T-helper 22 cell (primary cell): ENCODE measurements around the gene PRUNE2.
"Not testable (repeated sequence)": the region's sequence is repeated elsewhere in the genome, so short reads cannot be mapped to it uniquely, and the experiment has no call there.

ENCODE experiments used
- DNase-seq: peaks from one replicate; pipeline ENCODE4 v3.0.0-alpha.2; 2020; ENCODE audit warnings: low read depth

PRUNE2 gene, protein sequence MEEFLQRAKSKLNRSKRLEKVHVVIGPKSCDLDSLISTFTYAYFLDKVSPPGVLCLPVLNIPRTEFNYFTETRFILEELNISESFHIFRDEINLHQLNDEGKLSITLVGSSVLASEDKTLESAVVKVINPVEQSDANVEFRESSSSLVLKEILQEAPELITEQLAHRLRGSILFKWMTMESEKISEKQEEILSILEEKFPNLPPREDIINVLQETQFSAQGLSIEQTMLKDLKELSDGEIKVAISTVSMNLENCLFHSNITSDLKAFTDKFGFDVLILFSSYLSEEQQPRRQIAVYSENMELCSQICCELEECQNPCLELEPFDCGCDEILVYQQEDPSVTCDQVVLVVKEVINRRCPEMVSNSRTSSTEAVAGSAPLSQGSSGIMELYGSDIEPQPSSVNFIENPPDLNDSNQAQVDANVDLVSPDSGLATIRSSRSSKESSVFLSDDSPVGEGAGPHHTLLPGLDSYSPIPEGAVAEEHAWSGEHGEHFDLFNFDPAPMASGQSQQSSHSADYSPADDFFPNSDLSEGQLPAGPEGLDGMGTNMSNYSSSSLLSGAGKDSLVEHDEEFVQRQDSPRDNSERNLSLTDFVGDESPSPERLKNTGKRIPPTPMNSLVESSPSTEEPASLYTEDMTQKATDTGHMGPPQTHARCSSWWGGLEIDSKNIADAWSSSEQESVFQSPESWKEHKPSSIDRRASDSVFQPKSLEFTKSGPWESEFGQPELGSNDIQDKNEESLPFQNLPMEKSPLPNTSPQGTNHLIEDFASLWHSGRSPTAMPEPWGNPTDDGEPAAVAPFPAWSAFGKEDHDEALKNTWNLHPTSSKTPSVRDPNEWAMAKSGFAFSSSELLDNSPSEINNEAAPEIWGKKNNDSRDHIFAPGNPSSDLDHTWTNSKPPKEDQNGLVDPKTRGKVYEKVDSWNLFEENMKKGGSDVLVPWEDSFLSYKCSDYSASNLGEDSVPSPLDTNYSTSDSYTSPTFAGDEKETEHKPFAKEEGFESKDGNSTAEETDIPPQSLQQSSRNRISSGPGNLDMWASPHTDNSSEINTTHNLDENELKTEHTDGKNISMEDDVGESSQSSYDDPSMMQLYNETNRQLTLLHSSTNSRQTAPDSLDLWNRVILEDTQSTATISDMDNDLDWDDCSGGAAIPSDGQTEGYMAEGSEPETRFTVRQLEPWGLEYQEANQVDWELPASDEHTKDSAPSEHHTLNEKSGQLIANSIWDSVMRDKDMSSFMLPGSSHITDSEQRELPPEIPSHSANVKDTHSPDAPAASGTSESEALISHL (N-terminal part only)

DNA sequence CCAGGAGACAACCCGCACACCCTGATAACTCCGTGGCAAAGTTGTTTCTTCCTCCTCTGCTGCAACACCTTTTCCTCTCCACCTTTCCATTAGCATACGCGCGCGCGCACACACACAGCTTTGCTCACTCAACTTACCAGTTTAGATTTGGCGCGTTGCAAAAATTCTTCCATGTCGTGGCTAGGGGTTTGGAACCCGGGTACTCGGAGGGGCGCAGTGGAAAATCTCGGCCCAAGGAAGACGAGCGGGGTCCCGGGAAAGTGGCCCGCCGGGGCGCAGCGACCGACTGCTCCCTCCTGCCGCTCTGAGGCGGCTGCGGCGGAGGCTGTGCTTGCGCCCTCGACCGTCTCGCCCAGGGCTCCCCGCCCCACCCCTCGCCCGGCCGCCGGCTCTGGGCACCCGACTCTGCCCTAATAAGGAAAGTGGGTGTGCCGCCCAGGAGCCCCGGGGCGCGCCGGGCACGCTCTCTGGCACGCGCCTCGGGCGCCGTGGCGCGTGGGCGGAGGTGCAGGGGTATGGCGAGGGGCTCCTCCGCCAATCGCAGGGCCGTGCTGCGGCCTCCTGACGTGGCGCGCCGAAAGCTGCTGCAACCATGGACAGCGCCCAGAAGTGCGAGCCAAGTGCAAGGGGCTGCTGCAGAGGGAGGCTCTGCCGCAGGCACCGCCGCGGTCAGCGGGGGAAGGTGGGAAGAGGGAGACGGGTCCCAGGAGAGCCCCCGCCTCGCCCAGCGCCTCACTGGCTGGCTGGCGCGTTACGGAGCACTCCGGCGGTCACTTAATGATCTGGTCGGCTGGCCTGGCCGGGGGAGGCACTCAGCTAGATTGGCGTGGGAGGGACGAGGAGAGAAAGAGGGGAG lies at the start of gene PRUNE2:
Gene PRUNE2 (minus strand): TSS at position 324 of the 856 bp plus-strand sequence. CDS start 151 bp downstream, at position 173.
- DNase-seq: no peak

DNA sequence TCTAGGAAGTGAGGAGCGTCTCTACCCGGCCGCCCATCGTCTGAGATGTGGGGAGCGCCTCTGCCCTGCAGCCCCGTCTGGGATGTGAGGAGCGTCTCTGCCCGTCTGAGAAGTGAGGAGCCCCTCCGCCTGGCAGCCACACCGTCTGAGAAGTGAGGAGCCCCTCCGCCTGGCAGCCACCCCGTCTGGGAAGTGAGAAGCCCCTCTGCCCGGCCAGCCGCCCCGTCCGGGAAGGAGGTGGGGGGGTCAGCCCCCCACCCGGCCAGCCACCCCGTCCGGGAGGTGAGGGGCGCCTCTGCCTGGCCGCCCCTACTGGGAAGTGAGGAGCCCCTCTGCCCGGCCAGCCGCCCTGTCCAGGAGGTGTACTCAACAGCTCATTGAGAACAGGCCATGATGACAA lies 49.5 kb upstream of the PRUNE2 start:
- not testable (repeated sequence) for DNase-seq

- DNase-seq: no peak
Observed at GRCh38 chr9:76949865-76950264, 44.0 kb upstream of the PRUNE2 start.

DNA sequence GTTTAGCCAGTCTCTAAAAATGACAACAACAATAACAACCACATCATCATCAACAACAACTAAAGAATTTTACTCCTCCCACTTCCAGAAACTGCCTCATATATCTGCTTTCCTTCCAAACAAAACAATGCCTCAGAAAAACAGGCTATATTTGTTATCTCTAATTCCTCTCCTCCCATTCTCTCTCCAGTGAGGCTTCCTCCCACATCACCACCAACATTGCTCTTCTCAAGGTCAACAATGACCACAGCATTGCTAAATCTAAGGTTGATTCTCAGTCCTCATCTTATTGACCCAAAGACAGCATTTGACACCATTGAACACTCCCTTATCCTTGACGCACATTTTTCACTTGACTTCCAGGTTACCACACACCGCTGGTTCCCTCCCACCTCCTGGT lies 38.1 kb upstream of the PRUNE2 start:
- DNase-seq: no peak

DNA sequence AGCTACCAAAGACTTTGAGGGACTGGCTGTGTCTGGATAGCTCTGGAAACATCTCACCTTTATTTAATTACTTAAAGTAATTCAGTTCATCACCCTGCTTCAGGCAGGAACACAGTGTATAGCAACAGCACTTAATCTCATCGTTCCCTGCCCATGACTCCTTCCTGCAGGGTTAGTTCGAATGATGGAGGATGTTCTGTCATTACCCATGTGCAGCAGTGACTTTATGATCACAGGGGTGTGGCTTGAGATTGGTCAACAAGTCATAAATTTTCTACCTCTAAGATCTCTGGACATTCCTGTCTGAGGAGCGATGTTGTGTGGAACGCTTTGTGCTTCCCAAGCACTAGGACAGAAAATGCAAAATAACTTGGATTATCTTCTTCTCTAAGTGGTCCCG lies 37.1 kb upstream of the PRUNE2 start:
- DNase-seq: no peak

DNA sequence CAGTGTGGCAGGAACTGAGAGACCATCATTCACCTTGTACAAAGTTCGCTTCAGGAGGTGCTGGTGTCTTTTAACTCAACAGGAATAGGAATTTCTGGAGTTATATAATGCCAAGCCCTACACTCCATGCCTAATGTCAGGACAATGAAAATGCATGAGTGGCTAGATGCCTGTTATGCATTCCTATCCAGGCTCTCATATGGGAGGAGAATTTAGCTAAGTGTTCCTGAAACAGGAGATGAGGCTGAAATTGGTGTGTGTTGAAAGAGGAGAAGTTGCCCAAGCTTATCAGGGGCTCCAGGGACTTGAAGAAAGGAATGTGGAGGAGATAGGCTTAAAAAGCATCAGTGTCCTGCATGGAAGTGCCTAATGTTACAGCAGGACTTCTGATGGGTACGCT lies 26.8 kb upstream of the PRUNE2 start:
- no peak for DNase-seq

DNA sequence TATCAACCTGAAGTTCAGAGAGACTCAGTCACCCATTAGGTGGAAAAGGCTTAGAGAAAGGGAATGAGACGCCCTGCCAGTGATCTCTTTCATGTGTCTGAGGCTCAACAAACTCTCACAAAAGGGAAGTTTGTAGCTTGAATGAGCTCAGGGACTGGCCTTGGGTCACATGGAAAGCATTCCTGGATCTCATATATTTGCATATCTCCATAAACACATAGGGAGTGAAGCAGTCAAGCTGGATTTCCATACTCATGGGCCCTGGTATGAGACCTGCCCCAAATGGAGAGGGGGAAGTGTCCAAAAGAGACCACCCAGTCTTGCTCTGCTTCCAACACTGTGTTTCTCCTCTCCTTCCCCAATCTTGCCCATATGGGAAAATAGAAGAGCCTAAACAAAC lies 26.4 kb upstream of the PRUNE2 start:
- DNase-seq: no peak

- DNase-seq: no peak
Observed at GRCh38 chr9:76927540-76928240, 21.8 kb upstream of the PRUNE2 start.

GRCh38 chr9:76926846-76927245 lies 20.9 kb upstream of the PRUNE2 start:
- no peak for DNase-seq

- DNase-seq: no peak
Observed at GRCh38 chr9:76926324-76926741, 20.4 kb upstream of the PRUNE2 start.

DNA sequence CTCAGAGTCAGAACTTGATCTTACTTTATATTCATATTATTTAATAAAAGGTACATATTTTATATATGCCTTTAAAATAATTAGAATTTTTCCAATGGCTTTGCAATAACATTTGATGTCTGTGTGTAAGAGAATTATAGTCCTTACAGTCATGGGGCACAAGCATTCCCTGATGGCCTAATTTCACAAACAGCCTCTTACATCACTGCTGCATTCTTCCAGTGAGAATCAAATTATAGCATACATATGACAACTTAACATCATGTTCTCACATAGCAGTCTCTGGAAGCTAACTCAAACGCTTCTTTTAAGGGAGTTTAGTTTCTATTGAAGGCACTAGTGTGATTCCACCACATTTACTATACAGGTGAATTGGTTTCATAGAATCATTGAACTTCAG lies 15.3 kb upstream of the PRUNE2 start:
- no peak for DNase-seq

- DNase-seq: no peak
Observed at GRCh38 chr9:76917299-76917698, 11.4 kb upstream of the PRUNE2 start.

DNA sequence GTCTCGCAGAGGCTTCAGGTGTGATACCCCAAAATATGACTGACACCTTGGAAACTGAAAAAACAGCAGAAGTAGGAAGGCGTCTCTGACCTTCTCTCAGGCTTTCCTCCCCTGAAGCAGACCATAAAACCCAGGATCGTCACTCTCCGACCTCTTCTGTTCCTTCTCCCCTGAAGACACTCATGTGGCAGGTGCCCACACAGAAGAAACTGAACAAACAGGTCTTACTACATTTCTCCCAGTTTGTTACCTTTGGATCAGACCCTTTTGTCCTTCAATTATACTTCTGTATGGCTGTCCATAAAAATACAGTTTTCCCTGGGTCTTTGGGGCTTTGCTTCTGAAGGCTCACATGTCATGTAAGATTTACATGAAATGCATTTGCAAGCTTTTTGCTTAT lies 10.3 kb upstream of the PRUNE2 start:
- no peak for DNase-seq

GRCh38 chr9:76913467-76913866 lies 7.6 kb upstream of the PRUNE2 start:
- DNase-seq: no peak

GRCh38 chr9:76912636-76913275 lies 6.8 kb upstream of the PRUNE2 start:
- DNase-seq: no peak

- no peak for DNase-seq
Observed at GRCh38 chr9:76911971-76912370, 6.1 kb upstream of the PRUNE2 start.

DNA sequence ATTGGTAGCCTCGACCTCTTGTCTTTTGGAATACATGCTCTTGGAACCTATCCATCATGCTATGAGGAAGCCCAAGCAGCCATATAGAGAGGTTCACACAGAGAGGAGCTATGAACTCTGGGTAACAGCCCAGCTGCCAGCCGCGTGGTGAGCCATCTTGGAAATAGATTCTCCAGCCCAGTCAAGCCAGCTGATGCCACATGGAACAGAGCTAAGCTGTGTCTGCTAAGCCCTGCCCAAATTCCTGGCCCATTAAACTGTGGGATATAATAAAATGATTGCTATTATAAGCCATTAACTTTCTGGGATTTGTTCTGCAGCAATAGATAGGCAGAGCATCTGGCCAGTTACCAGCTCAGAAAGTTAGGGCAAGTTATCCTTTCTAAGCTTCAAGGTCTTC lies 4.9 kb upstream of the PRUNE2 start:
- no peak for DNase-seq

DNA sequence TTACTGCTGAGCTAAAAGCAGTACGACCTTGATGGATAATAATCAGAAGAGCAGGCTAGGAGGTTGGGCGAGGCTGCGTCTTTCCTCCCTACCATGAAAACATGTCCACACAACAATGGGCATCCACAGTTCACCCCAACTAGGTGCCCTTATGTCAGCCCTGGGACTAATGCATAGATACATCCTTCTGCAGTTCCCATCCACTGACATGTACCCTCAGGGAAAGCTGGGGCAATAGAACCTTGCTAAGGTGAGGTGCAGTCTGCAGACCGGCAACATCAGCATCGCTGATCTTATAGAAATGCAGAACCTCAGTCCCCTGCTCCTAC lies 697 bp upstream of the PRUNE2 start:
- no peak for DNase-seq

DNA sequence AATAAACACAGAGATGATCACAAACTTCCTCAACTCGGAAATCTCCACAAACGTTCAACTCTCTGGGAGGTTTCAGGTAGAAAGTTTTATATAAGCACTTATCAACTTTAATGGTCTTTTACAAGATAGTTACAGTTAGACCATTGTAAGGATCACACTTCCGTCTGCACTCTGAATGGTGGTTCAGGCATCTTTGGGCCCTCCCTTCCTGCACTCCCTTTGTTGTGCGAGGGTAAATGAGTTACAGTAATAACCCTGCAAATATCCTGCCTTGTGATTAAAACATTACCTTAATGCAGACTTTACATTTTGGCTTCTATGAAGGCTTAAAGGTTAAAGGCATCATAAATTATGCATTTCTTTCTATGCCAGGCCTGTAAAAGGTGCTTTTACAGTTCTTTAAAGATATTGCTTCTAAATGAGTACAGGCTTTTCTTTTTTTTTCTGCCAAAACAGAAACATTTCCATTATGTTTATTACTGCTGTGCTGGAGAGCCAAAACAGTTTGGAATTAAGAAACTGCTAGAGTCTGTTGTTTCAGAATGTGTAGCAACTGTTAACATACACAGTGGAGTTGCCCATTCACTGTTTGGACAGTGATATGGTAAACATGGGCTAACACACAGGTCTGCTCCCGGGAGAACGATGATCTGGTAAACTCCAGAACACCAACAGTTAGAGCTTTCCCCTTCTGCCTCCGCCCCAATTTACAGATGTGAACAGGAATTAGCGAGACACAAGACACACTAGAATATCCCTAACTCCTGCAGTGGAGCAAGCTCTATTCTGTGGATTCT lies 1.1 kb downstream of the PRUNE2 start:
- no peak for DNase-seq

DNA sequence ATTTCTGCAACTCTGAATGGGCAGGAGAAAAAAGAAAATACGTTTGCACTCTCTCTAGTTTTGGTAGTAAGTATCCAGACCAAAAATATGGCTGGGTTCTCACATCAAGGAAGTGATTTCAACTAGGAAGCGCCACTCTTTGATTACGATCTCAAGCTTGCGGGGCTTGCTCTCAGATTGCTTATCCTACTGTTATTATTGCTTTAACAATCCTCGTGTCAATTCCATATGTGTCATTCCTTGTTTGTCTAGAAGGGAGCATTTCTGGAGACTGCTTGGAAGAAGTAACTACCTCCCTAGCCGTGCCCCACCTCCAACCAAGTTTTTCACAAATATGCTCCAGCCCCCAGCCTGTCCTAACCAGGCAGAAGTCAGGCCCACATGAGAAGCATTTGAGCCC lies 3.5 kb downstream of the PRUNE2 start:
- no peak for DNase-seq
